GM13977 (cell line): Measurements from ENCODE around the gene GDAP1L1.

Experiments
- DNase-seq: peaks from one replicate; pipeline ENCODE4 v3.0.0; 2012; ENCODE audit warnings: low spot score
- CTCF ChIP-seq: IDR thresholded peaks from 2 replicates; pipeline ENCODE4 v1.5.1; 2012; ENCODE audit warnings: mild to moderate bottlenecking, control low read depth; ENCODE audit not compliant: insufficient read depth; ENCODE audit errors: extremely low read depth, missing control alignments
- in situ Hi-C: fragments of 300-500 bp; cut with MboI; formaldehyde crosslinking; loops from one replicate; pipeline ENCODE4 v1.12.0; 2022; ENCODE audit warnings: low sequenced_read_pairs, low pct_unique_long_range_greater_than_20kb, mixed read lengths, inconsistent platforms; ENCODE audit not compliant: unreplicated experiment

The GDAP1L1 gene

GRCh38 chr20:44258226-44258890 lies 11.2 kb downstream of the GDAP1L1 start:
- no peak for TF ChIP-seq CTCF
- no peak for DNase-seq
- in situ Hi-C loops = no loop called here

- no peak for TF ChIP-seq CTCF
- DNase-seq = no peak
- in situ Hi-C loops = no loop called here
Measured at GRCh38 chr20:44264287-44264686, 17.2 kb downstream of the GDAP1L1 start.

GRCh38 chr20:44268802-44269201 lies 21.7 kb downstream of the GDAP1L1 start:
- no peak for DNase-seq
- in situ Hi-C loops = no loop called here
- no peak for TF ChIP-seq CTCF

GRCh38 chr20:44271915-44272663 lies 25.0 kb downstream of the GDAP1L1 start:
- in situ Hi-C loops = no loop called here
- no peak for DNase-seq
- TF ChIP-seq CTCF = peak; percentile 38

- in situ Hi-C loops = no loop called here
- DNase-seq = no peak
Measured at GRCh38 chr20:44273231-44274215, 26.4 kb downstream of the GDAP1L1 start.

More at GRCh38 chr20:44273231-44274215, 26.4 kb downstream of the GDAP1L1 start:
- no peak for TF ChIP-seq CTCF
